ENCODE results near the gene SSX5.
"Not testable (repeated sequence)": the region's sequence is repeated elsewhere in the genome, so short reads cannot be mapped to it uniquely, and the experiment has no call there.

SSX5 gene

GRCh38 chrX:48196745-48197201 is at the start of gene SSX5:
Gene SSX5 (minus strand): TSS chrX:48196795. CDS start chrX:48195358, 1,437 bp downstream.
- TF ChIP-seq CTCF (IDR thresholded peaks at IDR 0.05; ENCODE audit: low read depth, low read length, missing control alignments), result no peak
- H3K4me3 ChIP-seq (ENCODE audit: low read depth, low read length), result no peak within 1 kb of the TSS
- no peak for DNase-seq (ENCODE audit: low read depth)

DNA sequence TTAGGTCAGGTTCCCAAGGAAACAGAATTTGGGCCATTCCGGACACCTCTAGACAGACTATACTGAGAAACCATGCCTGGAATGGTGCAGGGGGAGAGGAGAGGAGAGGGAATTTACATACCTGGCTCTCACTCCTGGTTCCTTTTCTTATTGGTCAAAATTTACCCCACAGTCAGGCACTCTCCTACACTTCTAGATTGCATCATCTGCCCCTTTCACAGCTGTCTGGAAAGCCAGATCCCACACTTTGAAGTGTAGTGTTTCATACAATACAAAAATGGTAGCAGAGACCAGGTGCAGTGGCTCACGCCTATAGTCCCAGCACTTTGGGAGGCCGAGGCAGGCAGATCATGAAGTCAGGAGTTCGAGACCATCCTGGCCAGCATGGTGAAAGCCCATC is 27.6 kb upstream of the SSX5 start:
- DNase-seq (ENCODE audit: low read depth); H3K4me3 ChIP-seq (ENCODE audit: low read depth, low read length): not testable (repeated sequence)

DNA sequence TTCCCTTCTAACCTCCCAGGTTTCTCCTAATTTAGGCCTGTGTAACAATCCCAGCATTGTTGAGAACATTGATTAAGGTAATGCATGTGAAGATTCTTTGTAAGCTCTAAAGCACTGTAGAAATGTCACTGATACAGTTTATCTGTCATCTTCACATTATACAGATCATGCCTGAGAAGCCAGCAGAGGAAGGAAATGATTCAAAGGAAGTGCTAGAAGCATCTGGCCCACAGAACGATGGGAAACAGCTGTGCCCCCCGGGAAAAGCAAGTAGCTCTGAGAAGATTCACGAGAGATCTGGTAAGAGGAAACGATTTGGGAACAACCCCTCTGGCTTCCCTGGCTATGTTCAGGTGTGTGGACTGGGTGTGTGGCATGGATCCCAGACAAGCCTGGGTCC is 17.7 kb upstream of the SSX5 start:
- not testable (repeated sequence) for DNase-seq (ENCODE audit: low read depth); H3K4me3 ChIP-seq (ENCODE audit: low read depth, low read length)

- not testable (repeated sequence) for DNase-seq (ENCODE audit: low read depth); H3K4me3 ChIP-seq (ENCODE audit: low read depth, low read length)
Measured at GRCh38 chrX:48190024-48190423, 6.6 kb downstream of the SSX5 start.

DNA sequence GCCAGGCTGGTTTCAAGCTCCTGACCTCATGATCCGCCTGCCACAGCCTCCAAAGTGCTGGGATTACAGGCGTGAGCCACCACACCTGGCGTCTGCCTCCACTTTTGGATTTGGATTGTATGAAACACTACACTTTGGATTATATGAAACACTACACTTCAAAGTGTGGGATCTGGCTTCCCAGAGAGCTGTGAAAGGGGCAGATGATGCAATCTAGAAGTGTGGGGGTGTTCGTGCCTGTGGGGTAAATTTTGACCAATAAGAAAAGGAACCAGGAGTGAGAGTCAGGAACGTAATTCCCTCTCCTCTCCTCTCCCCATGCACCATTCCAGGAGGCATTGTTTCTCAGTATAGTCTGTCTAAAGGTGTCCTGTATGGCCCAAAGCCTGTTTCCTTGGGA is 14.7 kb downstream of the SSX5 start:
- H3K4me3 ChIP-seq (ENCODE audit: low read depth, low read length); DNase-seq (ENCODE audit: low read depth): not testable (repeated sequence)

- DNase-seq (ENCODE audit: low read depth), result no peak
- TF ChIP-seq CTCF (IDR thresholded peaks at IDR 0.05; ENCODE audit: low read depth, low read length, missing control alignments), result no peak
- H3K4me3 ChIP-seq (ENCODE audit: low read depth, low read length), result no peak overlapping the region
Measured at GRCh38 chrX:48180811-48181210, 15.8 kb downstream of the SSX5 start.

DNA sequence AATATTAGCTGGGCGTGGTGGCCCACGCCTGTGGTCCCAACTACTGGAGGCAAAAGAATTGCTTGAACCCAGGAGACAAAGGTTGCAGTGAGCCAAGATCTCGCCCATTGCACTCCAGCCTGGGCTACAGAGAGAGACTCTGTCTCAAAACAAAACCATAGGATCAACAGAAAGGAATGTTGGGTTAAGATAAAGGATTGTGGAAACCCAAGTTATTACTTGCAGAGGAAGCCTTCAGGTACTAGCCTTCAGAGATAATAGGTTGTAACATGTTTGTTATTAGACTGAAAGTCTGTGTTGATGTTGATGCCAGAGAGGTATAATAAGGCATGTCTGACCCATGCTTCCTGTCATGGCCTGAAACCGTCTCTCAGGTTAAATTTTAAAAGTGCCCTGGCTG is 16.9 kb downstream of the SSX5 start:
- DNase-seq (ENCODE audit: low read depth), result no peak
- TF ChIP-seq CTCF (IDR thresholded peaks at IDR 0.05; ENCODE audit: low read depth, low read length, missing control alignments), result no peak
- H3K4me3 ChIP-seq (ENCODE audit: low read depth, low read length), result no peak overlapping the region

DNA sequence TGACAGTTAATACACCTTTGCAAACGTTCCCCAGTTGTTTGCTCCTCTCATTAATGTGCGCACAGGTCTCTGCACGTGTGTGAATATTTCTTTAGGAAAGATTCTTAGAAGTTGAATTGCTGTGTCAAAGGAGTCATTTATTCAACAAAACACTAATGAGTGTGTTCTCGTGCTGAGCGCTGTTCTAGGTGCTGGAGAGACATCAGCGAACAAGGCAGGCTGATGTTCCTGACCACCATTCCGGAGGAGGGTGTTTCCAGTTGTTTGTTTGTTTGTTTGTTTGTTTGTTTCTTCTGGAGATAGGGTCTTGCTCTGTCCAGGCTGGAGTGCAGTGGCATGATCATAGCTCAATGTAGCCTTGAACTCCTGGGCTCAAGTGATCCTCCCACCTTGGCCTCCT is 30.3 kb downstream of the SSX5 start:
- DNase-seq (ENCODE audit: low read depth); H3K4me3 ChIP-seq (ENCODE audit: low read depth, low read length): not testable (repeated sequence)

DNA sequence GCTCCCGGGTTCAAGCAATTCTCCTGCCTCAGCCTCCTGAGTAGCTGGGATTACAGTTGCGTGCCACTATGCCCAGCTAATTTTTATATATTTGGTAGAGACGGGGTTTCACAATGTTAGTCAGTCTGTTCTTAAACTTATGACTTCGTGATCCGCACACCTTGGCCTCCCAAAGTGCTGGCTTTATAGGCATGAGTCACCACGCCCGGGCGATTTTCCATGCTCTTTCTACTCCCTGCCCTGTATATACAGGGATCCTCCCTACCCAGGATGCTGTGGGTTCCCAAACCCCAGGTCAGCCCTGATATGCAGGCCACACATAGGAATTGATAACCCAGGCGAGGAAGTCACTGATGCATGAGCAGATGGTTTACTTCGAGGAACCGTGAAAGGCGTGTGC is 31.4 kb downstream of the SSX5 start:
- no peak overlapping the region for H3K4me3 ChIP-seq (ENCODE audit: low read depth, low read length)
- TF ChIP-seq CTCF (IDR thresholded peaks at IDR 0.05; ENCODE audit: low read depth, low read length, missing control alignments), result no peak
- DNase-seq (ENCODE audit: low read depth), result no peak

DNA sequence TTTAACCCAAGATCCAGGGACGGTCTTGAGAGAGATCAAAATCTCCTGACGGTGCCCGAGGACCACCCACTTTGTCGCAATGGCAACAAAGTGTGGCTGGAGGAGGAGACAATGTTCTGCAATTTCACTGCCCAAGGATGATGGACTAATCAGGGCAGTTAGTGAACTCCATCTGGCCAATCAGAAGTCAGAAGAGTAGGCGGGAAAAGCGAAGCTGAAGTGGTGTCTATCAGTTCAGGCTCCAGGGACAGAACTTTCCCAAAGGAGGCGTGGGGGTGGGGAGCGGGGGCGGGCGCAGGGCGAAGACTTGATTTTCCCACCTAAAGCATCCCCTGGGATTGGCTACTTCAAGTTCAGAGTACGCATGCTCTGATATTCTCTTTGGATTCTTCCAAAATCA is 40.6 kb downstream of the SSX5 start:
- H3K4me3 ChIP-seq (ENCODE audit: low read depth, low read length), result no peak overlapping the region
- DNase-seq (ENCODE audit: low read depth), result no peak
- TF ChIP-seq CTCF (IDR thresholded peaks at IDR 0.05; ENCODE audit: low read depth, low read length, missing control alignments), result no peak

Measured in GM12864 (cell line).